ENCODE data around the gene APMAP. TPM values are rescaled to one million over a fixed set of nuclear protein-coding genes. Genes with fewer than 3 reads are reported as not detected.
A peak's percentile ranks its signal among the peaks of the same experiment; 100 is the strongest.
"Not testable (repeated sequence)": the region's sequence is repeated elsewhere in the genome, so short reads cannot be mapped to it uniquely, and the experiment has no call there.

Gene APMAP
- total RNA-seq, 1 experiment from 2014 or later = 67.8 TPM

- H3K27me3 Mint-ChIP-seq (ENCODE audit: low read depth); H3K9me3 ChIP-seq (ENCODE audit: control insufficient read depth, low read depth, low read length); H3K4me3 Mint-ChIP-seq; H3K36me3 Mint-ChIP-seq (ENCODE audit: insufficient read depth in 1 of 3, low read depth in 3 of 3); H3K79me2 ChIP-seq (ENCODE audit: insufficient read depth, low read length); H3K27ac ChIP-seq (ENCODE audit: insufficient read length, low read depth, low read length); H3K56ac ChIP-seq (ENCODE audit: insufficient read length, low read depth, low read length); H3K9me3 Mint-ChIP-seq; H4K5ac ChIP-seq (ENCODE audit: insufficient read length, low read depth, low read length); H2BK120ac ChIP-seq (ENCODE audit: low read depth, low read length, poor library complexity, severe bottlenecking); H3K14ac ChIP-seq (ENCODE audit: insufficient read depth, low read length); H4K20me1 ChIP-seq (ENCODE audit: control insufficient read depth, insufficient read depth, insufficient read length); H3K9ac ChIP-seq (ENCODE audit: extremely low read depth, insufficient read length, low read length); H2AK5ac ChIP-seq (ENCODE audit: insufficient read length, low read length); H3K79me1 ChIP-seq (ENCODE audit: insufficient read depth, low read depth, low read length, poor library complexity, severe bottlenecking); H3K23me2 ChIP-seq (ENCODE audit: insufficient read length, low read depth, low read length, poor library complexity, severe bottlenecking); H2BK12ac ChIP-seq (ENCODE audit: insufficient read length, low read depth, low read length); H4K91ac ChIP-seq (ENCODE audit: insufficient read length, low read depth, low read length); H2BK20ac ChIP-seq (ENCODE audit: low read depth, low read length, poor library complexity, severe bottlenecking); H4K8ac ChIP-seq (replicated peaks; ENCODE audit: insufficient read length, low read depth, low read length); H3K23ac ChIP-seq (ENCODE audit: insufficient read length, low read depth, low read length); H3K18ac ChIP-seq (ENCODE audit: insufficient read length, low read depth, low read length); H2BK5ac ChIP-seq (ENCODE audit: insufficient read length, low read length); H3K4ac ChIP-seq (ENCODE audit: low read depth, low read length); H3T11ph ChIP-seq (ENCODE audit: low read length); H2AFZ ChIP-seq (ENCODE audit: low read length); H2BK15ac ChIP-seq (ENCODE audit: low read depth, low read length); DNase-seq; H3K4me2 ChIP-seq (ENCODE audit: insufficient read depth, insufficient read length, low read length); H3K4me1 ChIP-seq (ENCODE audit: insufficient read depth, low read length); H3K27me3 ChIP-seq (ENCODE audit: insufficient read depth, low read length): not testable (repeated sequence)
- TF ChIP-seq CTCF (conservative IDR thresholded peaks at IDR 0.05) = peak; percentile 73
- WGBS (ENCODE audit: extremely low coverage, insufficient read length, low lambda C conversion rate) = no CpG with 5 or more reads among the region's 15 CpGs
- Mint-ChIP-seq H3K27ac (peak overlapping the region in 2 of 3 experiments; percentile 70 to 74; a peak in 5 of 7 replicates), H3K4me1 (peaks cover 15 to 18% of the 10 kb centered on the region in 2 experiments)
Measured at GRCh38 chr20:24930724-24931688, 61.5 kb downstream of the APMAP start.

- H3K9ac ChIP-seq (ENCODE audit: extremely low read depth, insufficient read length, low read length); H3K36me3 Mint-ChIP-seq (ENCODE audit: insufficient read depth in 1 of 3, low read depth in 3 of 3); H3T11ph ChIP-seq (ENCODE audit: low read length); H3K27me3 Mint-ChIP-seq (ENCODE audit: low read depth); H3K18ac ChIP-seq (ENCODE audit: insufficient read length, low read depth, low read length); H2BK12ac ChIP-seq (ENCODE audit: insufficient read length, low read depth, low read length); H3K9me3 ChIP-seq (ENCODE audit: control insufficient read depth, low read depth, low read length); H3K27me3 ChIP-seq (ENCODE audit: insufficient read depth, low read length); H2BK15ac ChIP-seq (ENCODE audit: low read depth, low read length); H2AFZ ChIP-seq (ENCODE audit: low read length); H3K23ac ChIP-seq (ENCODE audit: insufficient read length, low read depth, low read length); H3K79me1 ChIP-seq (ENCODE audit: insufficient read depth, low read depth, low read length, poor library complexity, severe bottlenecking); H2BK120ac ChIP-seq (ENCODE audit: low read depth, low read length, poor library complexity, severe bottlenecking); H3K56ac ChIP-seq (ENCODE audit: insufficient read length, low read depth, low read length); H3K4me1 ChIP-seq (ENCODE audit: insufficient read depth, low read length); H4K91ac ChIP-seq (ENCODE audit: insufficient read length, low read depth, low read length); DNase-seq; H3K4ac ChIP-seq (ENCODE audit: low read depth, low read length); H4K20me1 ChIP-seq (ENCODE audit: control insufficient read depth, insufficient read depth, insufficient read length); H3K4me3 Mint-ChIP-seq; H3K23me2 ChIP-seq (ENCODE audit: insufficient read length, low read depth, low read length, poor library complexity, severe bottlenecking); H3K4me2 ChIP-seq (ENCODE audit: insufficient read depth, insufficient read length, low read length); H4K5ac ChIP-seq (ENCODE audit: insufficient read length, low read depth, low read length); H3K27ac ChIP-seq (ENCODE audit: insufficient read length, low read depth, low read length); H2AK5ac ChIP-seq (ENCODE audit: insufficient read length, low read length); H3K79me2 ChIP-seq (ENCODE audit: insufficient read depth, low read length); H2BK20ac ChIP-seq (ENCODE audit: low read depth, low read length, poor library complexity, severe bottlenecking); H4K8ac ChIP-seq (replicated peaks; ENCODE audit: insufficient read length, low read depth, low read length); H2BK5ac ChIP-seq (ENCODE audit: insufficient read length, low read length); H3K14ac ChIP-seq (ENCODE audit: insufficient read depth, low read length); H3K9me3 Mint-ChIP-seq: not testable (repeated sequence)
- no CpG with 5 or more reads among the region's 13 CpGs for WGBS (ENCODE audit: extremely low coverage, insufficient read length, low lambda C conversion rate)
- Mint-ChIP-seq H3K27ac (peak overlapping the region in 1 of 3 experiments; percentile 74; a peak in 3 of 7 replicates), H3K4me1 (peaks cover 15 to 18% of the 10 kb centered on the region in 2 experiments)
Measured at GRCh38 chr20:24929867-24930723, 62.5 kb downstream of the APMAP start.
